Measurements from ENCODE around the gene RTRAF.

The RTRAF gene

DNA sequence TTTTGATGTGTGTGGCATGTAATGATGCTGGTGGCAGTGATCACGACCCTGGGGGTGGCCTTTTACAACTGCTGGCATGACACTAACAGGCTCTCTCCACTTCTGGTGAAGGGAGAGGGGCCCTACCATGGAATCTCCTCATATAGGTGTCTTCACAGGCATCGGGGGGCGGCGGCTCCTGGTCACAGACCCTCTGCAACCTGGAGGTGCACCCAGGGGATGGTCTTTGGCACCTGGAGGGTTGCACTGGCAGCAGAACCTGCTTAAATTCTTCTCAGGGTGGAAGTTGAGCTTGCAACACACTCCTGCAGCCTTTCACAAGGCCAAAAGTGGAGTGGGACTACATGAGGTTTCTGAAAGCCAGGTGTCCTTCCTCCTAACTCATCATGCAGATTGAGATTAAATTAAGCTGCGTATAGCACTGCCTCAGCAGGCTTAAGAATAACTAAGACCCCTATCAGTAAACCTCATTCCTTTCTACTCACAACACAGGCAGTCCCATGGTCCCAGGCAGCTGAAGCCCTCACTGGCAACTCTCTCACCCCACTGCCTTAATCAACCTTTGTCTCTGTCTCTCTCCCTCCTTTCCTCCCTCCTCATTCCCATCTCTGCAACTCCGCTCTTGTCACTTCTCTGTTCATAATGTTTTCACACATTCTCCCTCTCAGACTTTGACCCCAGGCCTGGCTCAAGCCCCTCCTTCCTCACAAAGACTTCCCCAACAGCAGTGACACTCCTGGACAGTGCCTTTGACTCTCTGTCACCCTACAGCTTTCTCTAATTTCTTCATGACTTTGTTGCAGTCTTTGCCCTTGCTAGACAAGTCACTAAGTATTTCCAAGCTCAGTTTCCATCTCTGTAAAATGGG lies 60.6 kb downstream of the RTRAF start:
- no peak for DNase-seq (ENCODE audit: low spot score)

DNA sequence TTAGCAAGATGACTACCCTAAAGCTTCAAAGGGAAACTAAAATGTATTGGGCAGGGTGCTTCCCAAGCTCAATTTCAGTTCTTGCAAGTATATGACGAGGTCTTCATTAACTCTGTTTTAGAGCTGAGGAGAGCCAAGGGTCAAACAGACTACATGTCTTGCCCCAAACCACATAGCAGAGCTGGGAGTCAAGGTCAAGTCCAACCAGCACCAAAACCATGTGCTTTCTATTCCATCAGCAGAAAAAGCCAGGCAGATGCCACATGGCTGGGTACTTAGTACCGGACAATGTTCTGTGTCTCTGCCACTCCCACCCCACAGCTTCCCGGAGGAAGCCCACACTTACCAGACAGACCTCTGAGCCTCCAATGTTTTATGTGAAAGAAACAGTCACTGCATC lies 61.9 kb downstream of the RTRAF start:
- DNase-seq (ENCODE audit: low spot score), result no peak

DNA sequence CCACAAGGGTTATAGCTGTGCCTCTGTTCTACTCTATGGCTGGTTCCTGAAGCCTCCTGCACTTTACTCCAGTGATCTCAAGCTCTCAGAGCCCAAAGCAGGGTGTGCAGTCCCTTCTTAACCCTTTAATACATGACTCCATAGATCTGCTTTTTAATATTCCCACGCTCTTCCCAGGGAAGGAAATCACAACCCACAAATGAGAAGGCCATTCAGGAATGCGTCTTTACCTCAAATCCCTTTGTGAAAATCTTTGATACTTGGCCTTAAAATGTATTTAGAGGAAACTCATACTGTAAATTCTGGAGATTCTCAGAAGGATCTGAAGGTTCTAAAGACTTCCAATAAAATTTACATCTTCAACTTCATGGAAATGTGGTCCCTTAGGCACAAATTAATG lies 62.5 kb downstream of the RTRAF start:
- DNase-seq (ENCODE audit: low spot score), result no peak

DNA sequence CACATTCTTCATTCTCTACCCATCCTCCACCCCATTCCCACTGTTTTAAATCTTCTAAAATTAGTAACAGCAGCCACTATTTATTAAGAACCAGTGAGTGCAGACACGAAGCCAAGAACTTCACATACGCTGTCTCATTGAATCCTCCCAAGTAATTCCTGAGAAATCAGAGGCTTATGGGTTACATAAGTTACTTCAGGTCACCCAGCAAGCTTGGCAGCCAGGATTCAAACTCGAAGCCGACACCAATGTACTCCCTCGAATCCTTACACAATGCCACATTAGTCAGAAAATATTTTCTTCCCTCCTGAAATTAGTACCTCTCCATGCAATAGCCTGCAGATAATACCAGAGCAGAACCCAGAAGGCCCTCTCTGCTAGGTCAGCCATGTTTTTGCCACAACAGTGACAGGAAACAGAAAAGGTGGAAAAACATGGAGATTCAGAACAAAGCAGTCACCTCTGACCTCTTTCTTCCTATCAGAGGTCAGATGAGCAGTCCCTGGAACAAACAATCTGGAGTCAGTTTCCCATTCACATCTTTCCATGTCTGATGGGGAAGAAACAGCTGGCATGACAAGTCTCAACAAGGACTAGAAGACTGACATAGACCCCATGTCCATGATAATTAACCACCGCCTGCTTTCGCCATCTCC lies 63.1 kb downstream of the RTRAF start:
- no peak for DNase-seq (ENCODE audit: low spot score)

DNA sequence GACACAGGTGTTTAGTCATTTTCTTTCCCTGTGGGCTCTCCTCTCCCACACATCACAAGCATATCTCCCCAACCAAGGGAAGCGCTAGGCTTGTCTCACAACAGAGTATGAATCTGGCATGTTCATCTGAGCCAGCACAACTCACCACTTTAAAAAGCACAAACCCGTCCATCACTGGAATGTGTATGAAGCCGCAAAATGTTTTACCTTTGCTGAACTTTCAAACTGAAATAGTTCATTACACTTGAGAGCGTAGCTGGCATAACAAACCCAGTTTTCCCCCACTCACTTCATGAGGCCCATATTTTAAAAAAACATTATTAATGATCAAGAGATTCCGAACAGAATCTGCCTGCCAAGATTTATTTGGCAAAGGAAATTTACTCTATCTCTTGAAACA lies 63.7 kb downstream of the RTRAF start:
- no peak for DNase-seq (ENCODE audit: low spot score)

DNA sequence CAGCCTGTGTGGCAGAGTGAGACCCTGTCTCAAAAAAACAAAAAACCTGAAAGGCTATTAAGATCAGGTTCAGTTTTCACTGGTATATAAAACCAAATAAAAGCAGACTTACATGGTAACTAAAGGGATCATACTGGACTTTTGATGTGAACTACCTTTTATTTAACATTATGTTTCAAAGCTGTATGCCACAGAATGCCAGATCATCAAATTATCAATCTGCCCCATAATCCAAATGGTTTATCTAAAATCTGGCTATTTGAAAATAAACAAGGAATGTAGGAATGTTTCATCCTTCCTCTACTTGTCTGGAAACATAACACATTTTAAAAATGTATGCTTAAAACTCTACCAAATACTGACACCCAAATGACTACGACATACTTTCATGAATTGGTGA lies 65.3 kb downstream of the RTRAF start:
- DNase-seq (ENCODE audit: low spot score), result no peak

DNA sequence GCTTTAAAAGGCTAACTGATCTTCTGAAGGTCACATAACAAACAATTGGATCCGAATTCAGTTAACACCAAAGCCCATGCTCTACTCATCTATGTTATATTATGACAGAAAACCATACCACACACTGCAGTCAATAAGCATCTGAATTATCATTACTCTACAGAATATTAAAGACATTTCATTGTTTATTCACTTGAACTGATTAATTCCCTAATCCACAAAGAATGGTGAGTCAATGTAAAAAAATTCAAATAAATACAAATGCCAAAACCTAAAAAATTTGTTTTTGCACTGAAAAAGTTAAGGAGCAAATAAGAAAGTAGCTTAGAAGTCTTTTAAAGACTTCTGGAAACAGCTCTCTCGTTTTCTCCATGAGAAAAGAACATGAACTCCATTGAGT lies 65.8 kb downstream of the RTRAF start:
- DNase-seq (ENCODE audit: low spot score), result no peak

DNA sequence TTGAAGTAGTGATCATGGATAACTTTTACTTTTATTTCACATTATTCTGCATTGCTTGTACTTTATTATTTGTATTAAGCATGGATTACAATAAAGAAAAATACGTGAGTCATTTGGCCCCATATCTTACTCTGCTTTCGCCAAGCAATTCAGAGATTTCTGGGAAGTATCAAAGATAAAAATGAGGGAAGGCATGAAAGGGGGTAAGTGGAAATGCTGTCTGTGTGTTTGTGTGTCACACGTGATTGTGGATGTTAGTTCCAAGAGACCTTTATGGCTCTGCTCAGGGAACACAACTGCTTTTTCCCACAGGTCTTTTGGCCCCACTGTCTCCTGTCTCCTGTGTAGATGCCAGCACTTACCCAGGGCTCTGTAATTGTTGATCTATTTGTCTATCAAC lies 69.0 kb downstream of the RTRAF start:
- DNase-seq (ENCODE audit: low spot score), result no peak

DNA sequence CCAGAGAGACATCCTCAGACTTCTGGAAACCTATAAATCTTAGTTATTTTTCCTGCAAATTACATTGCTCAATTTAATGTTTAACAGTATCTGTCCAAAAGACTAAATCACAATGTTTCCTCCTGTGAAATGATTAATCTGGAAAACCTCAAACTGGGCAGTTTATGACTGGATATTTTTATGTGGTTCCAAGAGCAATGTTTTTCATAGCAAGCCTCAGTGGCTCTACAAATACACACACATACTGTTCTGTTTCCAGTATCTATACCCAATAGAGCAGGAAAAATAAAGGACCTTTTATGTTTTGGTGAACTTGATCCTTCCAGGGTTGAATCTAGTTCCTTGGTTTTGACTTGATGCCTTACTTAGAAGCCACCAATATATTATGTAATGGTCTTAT lies 70.3 kb downstream of the RTRAF start:
- DNase-seq (ENCODE audit: low spot score), result no peak

DNA sequence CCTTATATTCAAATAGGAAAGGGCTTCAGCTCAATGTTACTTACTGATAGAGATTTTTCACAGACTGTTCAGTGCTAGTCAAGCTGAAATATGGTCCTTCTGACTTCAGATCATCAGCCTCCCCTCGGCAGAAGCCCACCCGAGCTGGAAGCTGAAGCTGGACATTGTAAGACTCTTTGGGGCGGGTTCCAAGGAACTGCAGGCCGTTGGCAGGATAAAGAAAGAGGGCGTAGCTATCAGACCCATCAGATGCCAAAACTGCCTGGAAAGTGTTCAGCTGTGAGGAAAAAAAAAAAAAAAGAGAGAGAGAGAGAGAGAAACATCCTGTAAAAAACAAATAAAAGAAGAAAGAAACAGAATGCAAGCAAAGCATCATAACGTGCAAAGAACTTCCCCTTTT lies 70.7 kb downstream of the RTRAF start:
- DNase-seq (ENCODE audit: low spot score), result no peak

Measured in RKO (cell line).